Measurements from ENCODE around the gene DYNC1I2.

Gene DYNC1I2

GRCh38 chr2:171711351-171711750 is 24.1 kb downstream of the DYNC1I2 start:
- DNase-seq (ENCODE audit: low read depth) = peak; percentile 24
- H3K4me3 ChIP-seq (ENCODE audit: low read length) = no peak overlapping the region
- no peak for TF ChIP-seq CTCF (conservative IDR thresholded peaks at IDR 0.05; ENCODE audit: low read length)

- peak; percentile 85 for DNase-seq (ENCODE audit: low read depth)
- no peak for TF ChIP-seq CTCF (conservative IDR thresholded peaks at IDR 0.05; ENCODE audit: low read length)
- H3K4me3 ChIP-seq (ENCODE audit: low read length) = no peak overlapping the region
Measured at GRCh38 chr2:171712051-171712450, 24.8 kb downstream of the DYNC1I2 start.

DNA sequence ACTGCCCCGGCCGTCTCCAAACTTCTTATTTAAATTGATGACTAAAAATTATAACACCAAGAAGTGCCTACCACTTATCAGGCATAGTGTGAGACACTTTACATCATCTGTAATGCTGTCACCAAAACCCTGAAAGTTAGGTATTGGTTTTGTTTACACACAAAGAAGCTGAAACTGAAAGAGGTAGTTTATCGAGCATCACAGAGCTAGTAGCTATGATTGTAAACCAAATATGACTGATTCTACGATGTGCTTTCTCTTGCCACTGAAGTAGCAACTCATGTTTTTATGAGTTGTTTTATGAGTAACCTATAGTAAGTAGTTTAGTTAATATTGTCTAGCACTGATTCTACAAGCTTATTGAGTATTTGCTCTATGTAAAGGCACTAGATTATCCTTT is 31.5 kb downstream of the DYNC1I2 start:
- no peak for TF ChIP-seq CTCF (conservative IDR thresholded peaks at IDR 0.05; ENCODE audit: low read length)
- H3K4me3 ChIP-seq (ENCODE audit: low read length) = no peak overlapping the region
- no peak for DNase-seq (ENCODE audit: low read depth)

DNA sequence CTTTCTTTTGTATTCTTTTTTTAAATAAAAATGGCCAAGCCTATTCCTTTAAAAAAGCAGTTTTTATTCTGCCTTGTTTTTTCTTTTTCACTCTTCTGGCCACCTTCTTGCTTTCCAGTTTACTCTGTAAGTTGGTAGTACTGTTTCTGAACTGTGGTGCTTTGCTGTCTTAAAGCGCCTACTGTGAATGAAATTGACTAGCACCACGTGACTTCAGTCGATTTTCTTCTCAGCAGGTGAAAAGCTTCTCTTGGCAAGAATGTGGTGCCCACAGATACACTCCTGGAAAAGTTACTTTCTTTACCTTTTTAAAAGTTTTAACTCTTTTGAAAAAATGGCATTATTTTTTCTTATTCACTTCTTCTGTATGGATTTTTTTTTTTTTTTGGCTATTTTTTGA is 32.4 kb downstream of the DYNC1I2 start:
- no peak for DNase-seq (ENCODE audit: low read depth)
- no peak for TF ChIP-seq CTCF (conservative IDR thresholded peaks at IDR 0.05; ENCODE audit: low read length)
- no peak overlapping the region for H3K4me3 ChIP-seq (ENCODE audit: low read length)

DNA sequence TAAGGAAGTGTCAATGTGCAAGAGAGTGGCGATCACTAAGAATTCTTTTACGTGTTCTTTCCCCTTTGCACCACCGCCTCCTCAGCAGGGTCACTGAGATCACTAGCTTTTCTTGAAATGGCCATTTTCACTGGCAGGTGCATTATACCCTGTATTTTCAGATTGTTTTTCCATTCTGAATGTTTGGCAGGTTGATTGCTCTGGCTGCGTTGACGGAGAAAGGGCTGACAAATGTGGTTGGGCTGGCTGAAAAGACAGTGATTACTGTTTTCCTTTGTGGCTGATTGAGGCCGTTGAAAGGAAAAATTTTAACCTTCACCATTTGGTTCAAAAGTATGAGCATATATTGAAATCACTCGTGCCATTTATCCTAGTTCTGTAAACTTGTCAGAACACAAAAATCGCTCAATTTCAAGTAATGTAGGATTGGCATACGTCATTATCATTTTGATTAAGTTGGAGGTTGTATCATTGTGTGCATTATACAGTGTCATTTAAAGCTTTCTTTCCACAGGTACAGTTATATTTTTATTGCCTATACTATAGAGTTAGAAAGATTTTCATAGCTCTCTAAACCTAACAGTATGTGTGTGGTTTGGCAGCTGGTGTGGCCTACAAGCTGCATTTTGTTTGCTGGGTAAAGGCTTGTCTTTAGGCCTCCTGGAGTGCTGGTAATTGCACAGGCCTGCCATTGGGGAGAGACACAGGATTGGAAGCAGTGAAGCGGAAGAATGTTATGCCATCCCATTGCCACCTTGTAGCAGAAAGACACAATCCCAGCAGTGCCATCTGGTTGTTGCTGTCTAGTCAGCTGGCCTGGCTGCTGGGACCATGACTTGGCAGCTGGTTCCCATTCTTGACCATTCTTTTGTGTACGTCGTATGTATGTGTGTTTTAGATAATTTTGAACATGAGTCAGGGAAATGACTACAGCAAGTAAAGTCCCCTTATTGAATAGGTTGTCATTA is 36.7 kb downstream of the DYNC1I2 start:
- peak; percentile 16; the same call in 1 of the 2 replicates for TF ChIP-seq CTCF (conservative IDR thresholded peaks at IDR 0.05; ENCODE audit: low read length)
- DNase-seq (ENCODE audit: low read depth) = peak; percentile 20
- no peak overlapping the region for H3K4me3 ChIP-seq (ENCODE audit: low read length)

DNA sequence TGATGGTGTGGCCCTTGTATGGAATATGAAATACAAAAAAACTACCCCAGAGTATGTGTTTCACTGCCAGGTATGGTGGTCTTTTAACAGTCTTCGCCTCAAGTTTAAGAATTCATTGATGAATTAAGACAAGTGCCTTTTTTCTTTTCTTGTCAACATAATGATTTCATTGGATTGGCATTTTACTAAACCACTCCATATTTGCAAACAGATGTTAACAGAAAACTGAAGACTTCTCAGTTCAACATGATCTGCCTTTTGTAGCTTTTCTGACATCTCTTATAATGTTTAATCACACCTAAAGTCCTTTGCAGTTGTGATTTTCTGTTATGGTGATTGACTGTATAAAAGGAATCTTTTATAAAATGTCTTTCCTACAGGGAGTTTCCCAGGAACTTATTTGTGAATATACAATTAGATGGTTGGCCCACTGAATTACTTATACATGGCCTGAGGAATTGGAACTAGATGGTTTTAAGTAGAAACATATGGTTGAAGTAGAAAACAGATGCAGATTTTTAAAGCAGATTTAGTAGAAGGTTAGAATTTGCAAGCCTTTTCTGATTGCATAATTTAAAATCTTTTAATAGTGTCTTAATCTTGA is 39.7 kb downstream of the DYNC1I2 start:
- DNase-seq (ENCODE audit: low read depth) = peak; percentile 71
- no peak overlapping the region for H3K4me3 ChIP-seq (ENCODE audit: low read length)
- no peak for TF ChIP-seq CTCF (conservative IDR thresholded peaks at IDR 0.05; ENCODE audit: low read length)

Data from AG10803 (cell line).